Neutrophil (primary cell): ENCODE results near the gene CDK5RAP2.

Experiments
- H3K27ac ChIP-seq: fragments of 200-600 bp; sonication (generic); 2 replicates; pipeline ENCODE4 v1.5.1; 2016; ENCODE audit warnings: mild to moderate bottlenecking, moderate library complexity
- H3K27me3 ChIP-seq: fragments of 200-600 bp; sonication (generic); 2 replicates; pipeline ENCODE4 v1.6.0; 2016; ENCODE audit warnings: mild to moderate bottlenecking
- H3K36me3 ChIP-seq: fragments of 200-600 bp; sonication (generic); 2 replicates; pipeline ENCODE4 v1.5.1; 2017
- H3K4me1 ChIP-seq, 2 experiments: fragments of 200-600 bp in 1 of 2; sonication (generic) in 1 of 2; 1 replicate in 1 of 2; 2 replicates in 1 of 2; pipeline versions ENCODE4 v1.5.1 to v1.6.1; 2013 to 2016; ENCODE audit warnings: low read depth in 1 of 2, low read length in 1 of 2, mild to moderate bottlenecking in 1 of 2, moderate library complexity in 1 of 2; ENCODE audit not compliant: control insufficient read depth in 1 of 2, insufficient read depth in 1 of 2
- H3K4me3 ChIP-seq, 2 experiments: fragments of 200-600 bp in 1 of 2; sonication (generic) in 1 of 2; 1 replicate in 1 of 2; 2 replicates in 1 of 2; pipeline ENCODE4 v1.5.1; 2013 to 2016; ENCODE audit warnings: low read depth in 1 of 2, low read length in 1 of 2, mild to moderate bottlenecking in 1 of 2, moderate library complexity in 1 of 2
- H3K9me3 ChIP-seq: fragments of 200-600 bp; sonication (generic); 2 replicates; pipeline ENCODE4 v1.5.1; 2016
- TF ChIP-seq, protein P1 (sequence below): fragments of 200-600 bp; sonication (generic); IDR thresholded peaks from 2 replicates; pipeline ENCODE4 v1.5.1; 2016; ENCODE audit warnings: antibody characterized with exemption

The CDK5RAP2 gene

GRCh38 chr9:120625222-120625621, 45.3 kb upstream of the CDK5RAP2 start:
- Histone ChIP-seq H3K27ac (peak overlapping the region; percentile 57), H3K36me3 (peaks cover 75% of the 10 kb centered on the region), H3K9me3 (no peaks in the 10 kb centered on the region), H3K4me3 (no peak overlapping the region), H3K27me3 (no peaks in the 10 kb centered on the region), H3K4me1 (peaks cover 7 to 14% of the 10 kb centered on the region in 2 experiments)
- TF ChIP-seq, protein P1, sequence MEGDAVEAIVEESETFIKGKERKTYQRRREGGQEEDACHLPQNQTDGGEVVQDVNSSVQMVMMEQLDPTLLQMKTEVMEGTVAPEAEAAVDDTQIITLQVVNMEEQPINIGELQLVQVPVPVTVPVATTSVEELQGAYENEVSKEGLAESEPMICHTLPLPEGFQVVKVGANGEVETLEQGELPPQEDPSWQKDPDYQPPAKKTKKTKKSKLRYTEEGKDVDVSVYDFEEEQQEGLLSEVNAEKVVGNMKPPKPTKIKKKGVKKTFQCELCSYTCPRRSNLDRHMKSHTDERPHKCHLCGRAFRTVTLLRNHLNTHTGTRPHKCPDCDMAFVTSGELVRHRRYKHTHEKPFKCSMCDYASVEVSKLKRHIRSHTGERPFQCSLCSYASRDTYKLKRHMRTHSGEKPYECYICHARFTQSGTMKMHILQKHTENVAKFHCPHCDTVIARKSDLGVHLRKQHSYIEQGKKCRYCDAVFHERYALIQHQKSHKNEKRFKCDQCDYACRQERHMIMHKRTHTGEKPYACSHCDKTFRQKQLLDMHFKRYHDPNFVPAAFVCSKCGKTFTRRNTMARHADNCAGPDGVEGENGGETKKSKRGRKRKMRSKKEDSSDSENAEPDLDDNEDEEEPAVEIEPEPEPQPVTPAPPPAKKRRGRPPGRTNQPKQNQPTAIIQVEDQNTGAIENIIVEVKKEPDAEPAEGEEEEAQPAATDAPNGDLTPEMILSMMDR: no peak

DNA sequence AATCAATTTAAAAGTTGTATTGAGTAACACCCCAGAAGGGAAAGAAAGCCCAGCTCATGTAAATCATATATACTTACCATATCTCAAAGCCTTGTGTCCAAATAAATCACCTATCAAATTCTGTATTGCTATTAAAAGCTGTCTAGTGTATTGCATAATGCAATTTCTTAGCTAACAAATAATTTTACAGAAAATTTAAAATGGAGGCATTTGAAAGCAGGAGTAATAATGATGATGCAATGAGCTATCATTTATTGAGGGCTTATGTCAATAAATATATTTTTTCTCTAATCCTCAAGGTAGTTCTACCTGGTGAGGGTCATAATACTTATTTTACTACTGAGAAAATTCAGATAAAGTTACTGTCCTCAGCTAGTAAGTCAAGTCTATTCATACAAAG, 42.8 kb upstream of the CDK5RAP2 start:
- no peak overlapping the region for H3K4me3 ChIP-seq
- H3K9me3 ChIP-seq: no peaks in the 10 kb centered on the region
- H3K27ac ChIP-seq: peak overlapping the region; percentile 22
- TF ChIP-seq, protein P1: no peak
- H3K4me1 ChIP-seq: peaks cover 7 to 14% of the 10 kb centered on the region in 2 experiments
- H3K27me3 ChIP-seq: no peaks in the 10 kb centered on the region
- H3K36me3 ChIP-seq: peaks cover 81% of the 10 kb centered on the region

- Histone ChIP-seq H3K9me3 (no peaks in the 10 kb centered on the region), H3K27ac (peak overlapping the region; percentile 30), H3K4me3 (no peak overlapping the region), H3K4me1 (peaks cover 7 to 14% of the 10 kb centered on the region in 2 experiments), H3K27me3 (no peaks in the 10 kb centered on the region), H3K36me3 (peaks cover 81% of the 10 kb centered on the region)
- TF ChIP-seq, protein P1: no peak
These were observed 42.0 kb upstream of the CDK5RAP2 start for GRCh38 chr9:120621941-120622340.

DNA sequence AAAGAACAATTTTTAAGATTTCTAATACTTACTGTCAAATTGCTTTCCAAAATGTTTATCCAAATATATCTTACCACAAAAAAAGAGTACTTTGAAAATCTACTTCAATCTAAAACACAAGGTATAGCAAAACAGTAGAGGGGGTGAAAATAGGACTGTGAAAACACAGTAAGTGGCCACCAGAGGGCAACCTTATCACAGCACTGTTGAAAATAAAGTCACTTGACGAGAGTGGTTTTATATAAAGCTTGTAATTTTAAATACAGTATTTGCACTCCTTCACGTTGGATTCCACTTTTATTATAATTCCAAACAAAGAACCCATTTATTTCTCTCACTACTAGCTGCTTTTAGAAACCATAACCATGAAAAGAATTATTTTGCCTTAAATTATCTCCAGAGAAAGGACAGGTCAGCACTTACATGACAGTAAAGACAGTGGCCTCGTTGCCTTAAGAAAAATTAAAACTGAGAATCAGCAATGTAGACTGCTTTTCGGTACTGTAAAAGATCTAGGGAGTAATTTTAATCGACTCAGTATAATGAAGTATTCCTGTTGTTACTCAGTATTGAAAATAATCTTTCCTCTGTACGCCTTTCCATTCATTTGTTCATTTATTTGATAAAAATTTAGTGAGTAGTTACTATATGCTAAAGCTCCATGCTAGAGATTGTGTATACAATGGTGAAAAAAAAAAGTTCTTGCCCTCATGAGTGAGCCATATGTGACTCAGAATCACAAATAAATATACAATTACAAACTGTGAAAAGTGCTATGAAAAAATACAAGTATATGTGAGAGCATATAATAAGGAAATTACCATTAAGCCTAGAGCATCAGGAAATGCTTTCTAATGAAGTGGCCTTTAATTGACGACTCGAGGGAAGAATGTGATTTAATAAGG, 40.0 kb upstream of the CDK5RAP2 start:
- Histone ChIP-seq H3K36me3 (peaks cover 87% of the 10 kb centered on the region), H3K4me3 (no peak overlapping the region), H3K9me3 (no peaks in the 10 kb centered on the region), H3K27me3 (no peaks in the 10 kb centered on the region), H3K4me1 (peaks cover 2 to 9% of the 10 kb centered on the region in 2 experiments), H3K27ac (peak overlapping the region; percentile 30)
- TF ChIP-seq, protein P1: peak; percentile 51

DNA sequence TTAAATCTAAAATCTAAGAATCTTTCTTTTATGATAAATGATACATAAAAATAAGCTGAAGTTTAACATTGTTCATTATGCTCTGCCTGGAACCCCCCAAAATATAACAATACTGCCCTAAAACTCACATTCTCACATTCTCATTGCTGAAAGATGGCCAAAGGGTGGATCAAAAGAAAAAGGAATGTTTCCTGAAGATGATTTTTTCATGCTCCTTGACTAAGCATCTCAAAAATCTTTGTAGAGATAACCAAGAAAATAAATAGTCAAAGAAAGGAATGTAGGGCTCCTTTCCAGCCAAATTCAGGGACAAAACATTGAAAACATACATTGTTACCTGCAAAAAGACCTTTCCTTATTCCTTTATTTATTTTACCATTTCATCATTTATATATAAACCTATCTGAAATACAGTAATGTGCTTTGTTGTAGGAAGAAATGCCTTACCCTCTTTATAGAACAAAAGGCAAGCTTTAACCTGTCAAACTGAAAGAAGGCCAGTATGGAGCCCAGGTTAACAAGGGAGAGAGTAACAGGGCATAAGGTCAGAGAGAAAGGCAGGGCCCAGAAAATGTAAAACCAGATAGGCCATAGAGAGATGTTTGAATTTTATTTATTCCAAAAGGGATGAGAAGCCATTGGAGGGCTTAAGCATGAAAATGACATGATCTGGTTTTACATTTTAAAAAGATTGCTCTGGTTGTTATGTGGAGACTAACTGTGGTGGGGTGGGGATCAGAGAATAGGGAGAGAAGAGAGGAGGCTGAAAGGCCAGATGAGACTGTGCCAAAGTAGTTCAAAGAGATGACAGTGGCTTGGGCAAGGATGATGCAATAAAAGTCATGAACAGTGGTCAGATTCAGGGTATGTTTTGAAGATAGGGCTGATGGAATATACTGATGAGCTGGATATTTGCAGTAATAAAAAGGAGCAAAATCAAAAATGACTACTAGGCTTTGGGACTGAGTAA, 37.3 kb upstream of the CDK5RAP2 start:
- H3K27ac ChIP-seq: peak overlapping the region; percentile 8

More for the DNA sequence above, 37.3 kb upstream of the CDK5RAP2 start:
- H3K4me3 ChIP-seq: no peak overlapping the region
- no peaks in the 10 kb centered on the region for H3K27me3 ChIP-seq
- no peaks in the 10 kb centered on the region for H3K9me3 ChIP-seq
- TF ChIP-seq, protein P1: no peak
- H3K36me3 ChIP-seq: peaks cover 98% of the 10 kb centered on the region
- H3K4me1 ChIP-seq: no peaks in the 10 kb centered on the region
